Epidermal melanocyte (primary cell): Measurements from ENCODE around the gene UQCRQ.
"Not testable (repeated sequence)": the region's sequence is repeated elsewhere in the genome, so short reads cannot be mapped to it uniquely, and the experiment has no call there.

Experiments
- DNase-seq: peaks from one replicate; pipeline ENCODE4 v3.0.0; 2011; ENCODE audit warnings: low spot score; ENCODE audit not compliant: insufficient read length

The UQCRQ gene

DNA sequence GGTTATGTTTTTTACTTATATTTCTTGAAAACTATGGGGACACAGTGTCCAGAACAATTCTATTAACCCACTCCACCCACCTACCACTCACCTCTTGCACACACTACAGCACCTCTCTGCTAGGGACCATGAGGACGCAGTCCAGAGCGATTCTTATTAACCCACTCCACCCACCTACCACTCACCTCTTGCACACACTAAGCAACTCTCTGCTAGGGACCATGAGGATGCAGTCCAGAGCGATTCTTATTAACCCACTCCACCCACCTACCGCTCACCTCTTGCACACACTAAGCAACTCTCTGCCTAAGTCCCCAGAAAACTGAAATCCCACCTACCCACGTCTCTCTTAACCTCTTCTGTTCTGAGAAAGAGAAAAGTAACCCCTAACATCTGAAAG is 33.8 kb upstream of the UQCRQ start:
- no peak for DNase-seq

DNA sequence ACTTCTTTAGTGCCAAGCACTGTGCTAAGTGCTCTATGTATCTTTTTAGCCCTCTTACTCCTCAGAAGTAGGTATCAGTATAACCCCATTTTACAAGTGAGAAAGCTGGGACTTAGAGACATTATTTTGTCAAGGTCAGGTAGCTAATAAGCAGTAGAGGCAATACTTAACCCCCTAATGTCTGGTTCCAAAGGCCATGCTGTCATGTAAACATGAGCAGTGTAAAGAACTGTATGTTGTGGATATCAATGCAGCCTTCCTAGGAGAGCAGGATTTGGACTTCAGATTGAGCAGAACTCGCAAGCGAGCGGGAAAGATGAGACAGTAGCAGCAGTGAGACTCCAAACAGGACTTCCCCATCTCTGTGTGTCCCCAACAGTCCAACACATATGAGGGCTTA is 32.4 kb upstream of the UQCRQ start:
- DNase-seq: no peak

DNA sequence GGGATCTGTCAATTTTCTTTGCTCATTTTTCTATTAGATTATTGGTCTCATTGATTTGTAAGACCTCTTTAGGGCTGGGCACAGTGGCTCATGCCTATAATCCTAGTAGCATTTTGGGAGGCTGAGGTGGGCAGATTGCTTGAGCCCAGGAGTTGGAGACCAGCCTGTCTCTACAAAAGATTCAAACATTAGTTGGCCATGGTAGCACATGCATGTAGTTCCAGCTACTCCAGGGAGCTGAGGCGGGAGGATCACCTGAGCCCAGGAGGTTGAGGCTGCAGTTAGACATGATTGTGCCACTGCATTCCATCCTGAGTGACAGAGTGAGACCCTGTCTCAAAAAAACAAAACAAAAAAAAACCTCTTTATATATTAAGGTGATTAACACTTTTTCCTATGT is 29.6 kb upstream of the UQCRQ start:
- no peak for DNase-seq

DNA sequence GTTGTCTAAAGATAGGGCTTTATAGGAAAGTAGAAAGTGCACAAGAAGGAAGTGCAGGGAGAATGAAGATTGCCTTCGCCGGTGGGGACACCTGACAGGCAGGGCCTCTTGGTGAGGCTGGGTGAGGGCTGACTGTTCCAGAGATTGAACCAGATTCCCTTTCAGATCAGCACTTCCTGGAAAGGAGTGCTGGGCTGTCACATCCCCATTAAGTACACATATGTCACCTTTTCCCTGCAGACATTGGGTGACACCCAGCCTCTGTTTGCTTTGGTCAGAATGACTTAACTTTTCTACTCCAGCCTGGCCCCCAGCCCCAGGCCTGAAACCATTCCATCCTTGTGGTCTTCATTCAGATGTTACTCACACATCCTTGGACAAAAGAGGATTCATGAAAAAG is 28.6 kb upstream of the UQCRQ start:
- DNase-seq: no peak

DNA sequence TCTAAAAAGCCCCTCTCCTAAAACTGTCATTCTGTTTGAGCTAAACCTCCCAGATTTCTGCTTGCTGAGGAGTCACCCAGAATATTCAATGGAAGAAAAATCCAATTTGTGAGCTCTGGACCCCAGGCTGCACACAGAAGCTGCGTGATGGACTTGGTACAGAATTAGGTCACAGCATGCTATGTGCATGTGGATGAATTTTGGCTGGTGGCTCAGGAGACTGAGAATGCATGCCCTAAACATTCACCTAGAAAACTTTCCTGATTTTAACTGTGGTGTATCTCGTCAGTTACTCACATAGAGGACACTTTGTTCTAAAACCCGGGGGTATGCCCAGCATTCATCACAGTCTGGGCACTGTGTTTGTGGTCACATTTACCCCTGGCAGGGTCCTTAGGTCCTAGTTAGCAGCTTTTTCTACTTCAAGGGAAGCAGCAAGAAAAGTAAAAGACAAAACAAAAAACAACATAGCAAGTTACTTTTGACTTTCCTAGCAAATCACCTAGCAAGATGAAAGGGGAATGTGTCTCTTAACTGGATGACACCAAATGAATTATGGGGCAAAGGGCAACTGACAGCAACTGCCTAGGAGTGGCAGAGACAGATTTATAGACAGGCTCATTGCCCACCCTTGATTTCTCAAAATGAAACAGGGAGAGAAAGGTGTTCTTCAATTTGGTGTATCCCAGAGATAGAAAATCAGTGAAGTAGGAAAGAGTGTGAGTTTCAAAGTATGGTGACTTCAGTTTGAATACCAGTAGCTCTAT is 27.7 kb upstream of the UQCRQ start:
- DNase-seq: no peak

DNA sequence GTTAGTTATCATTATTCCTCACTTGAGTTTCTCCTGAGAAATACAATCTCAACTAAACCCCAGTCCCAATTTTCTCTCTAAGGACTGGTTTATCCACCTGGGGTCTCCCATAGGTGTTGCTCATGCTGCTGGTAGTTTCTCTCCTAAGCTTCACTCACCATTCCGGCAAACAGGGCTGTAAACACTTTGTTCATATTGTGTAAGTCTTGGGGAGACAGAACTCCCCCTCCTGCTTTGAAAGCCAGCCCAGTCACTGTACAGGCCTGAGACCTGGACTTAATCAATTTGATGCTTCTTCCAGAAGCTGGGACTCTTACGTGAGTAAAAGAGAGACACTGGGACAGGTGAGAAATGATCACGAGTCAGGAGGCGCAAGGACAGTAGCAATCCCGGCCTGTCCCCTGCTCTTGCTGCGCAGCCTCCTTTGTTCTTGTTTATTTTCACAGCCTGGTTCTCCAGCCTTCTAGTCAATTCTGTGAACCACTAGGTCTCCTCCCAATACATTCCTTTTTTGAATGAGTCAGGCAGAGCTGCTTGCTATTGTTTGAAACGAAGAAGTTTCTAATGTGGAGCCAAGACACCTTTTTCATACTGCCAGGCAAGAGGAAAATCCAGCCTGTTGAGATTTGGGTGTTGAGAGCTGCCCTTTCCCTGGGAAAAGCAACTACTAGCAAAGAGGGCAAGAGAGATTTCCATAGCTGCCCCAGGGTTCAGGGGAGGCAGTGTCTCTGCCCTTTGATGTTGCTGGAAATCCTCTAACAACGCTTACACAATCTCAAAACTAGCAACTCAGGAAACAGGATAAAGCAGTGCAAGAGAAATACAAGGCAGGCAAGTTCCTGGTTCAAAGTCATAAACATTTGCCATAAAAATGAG is 26.8 kb upstream of the UQCRQ start:
- no peak for DNase-seq

DNA sequence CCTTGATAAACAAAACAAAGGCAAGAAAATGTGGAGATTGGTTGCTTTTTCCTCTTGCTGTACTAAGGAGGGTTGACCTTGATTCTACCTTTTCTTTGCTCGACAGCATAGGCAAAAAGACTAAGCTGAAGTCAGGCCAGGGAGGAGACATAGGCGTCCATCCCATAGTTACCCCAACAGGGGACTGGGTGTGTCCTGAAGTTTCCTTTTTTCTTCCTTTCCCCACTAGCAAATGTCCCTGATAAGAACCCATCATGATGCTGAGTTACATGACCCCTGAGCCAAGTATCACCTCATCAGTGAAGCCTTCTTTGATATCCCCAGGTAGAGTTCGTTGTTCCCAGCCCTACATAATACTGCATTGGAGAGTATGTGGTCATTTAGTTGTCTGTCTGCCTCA is 26.1 kb upstream of the UQCRQ start:
- no peak for DNase-seq

DNA sequence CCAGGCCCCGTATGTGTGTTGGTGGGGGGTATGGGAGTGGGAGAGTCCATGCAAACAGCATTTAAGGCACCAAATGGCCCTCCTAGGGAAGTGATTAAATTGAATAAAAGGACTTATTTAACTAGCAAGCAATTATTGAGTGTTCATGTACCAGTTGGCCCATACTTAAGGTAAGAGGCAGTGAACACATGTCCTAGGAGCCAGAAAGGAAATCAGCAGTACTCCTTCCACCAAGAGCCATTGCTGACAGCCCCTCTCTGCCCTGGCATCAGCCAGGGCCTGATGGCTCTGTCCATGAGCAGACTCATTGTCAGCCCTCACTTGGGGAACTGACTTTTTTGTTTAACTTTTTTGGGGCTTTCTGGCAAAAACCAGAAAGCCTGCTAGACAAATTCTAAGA is 25.5 kb upstream of the UQCRQ start:
- no peak for DNase-seq

DNA sequence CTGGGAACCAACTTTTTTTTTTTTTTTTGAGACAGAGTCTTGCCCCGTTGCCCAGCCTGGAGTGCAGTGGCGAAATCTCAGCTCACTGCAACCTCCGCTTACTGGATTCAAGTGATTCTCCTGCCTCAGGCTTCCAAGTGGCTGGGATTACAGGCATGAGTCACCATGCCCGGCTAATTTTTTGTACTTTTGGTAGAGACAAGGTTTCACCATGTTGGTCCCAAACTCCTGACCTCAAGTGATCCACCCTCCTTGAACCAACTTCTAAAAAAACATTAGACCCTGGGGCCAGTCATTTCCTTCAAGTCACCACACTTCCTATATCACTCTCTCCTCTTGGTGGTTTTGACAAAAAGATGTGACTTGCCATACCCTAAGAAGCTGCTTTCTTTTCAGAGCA is 25.1 kb upstream of the UQCRQ start:
- no peak for DNase-seq

DNA sequence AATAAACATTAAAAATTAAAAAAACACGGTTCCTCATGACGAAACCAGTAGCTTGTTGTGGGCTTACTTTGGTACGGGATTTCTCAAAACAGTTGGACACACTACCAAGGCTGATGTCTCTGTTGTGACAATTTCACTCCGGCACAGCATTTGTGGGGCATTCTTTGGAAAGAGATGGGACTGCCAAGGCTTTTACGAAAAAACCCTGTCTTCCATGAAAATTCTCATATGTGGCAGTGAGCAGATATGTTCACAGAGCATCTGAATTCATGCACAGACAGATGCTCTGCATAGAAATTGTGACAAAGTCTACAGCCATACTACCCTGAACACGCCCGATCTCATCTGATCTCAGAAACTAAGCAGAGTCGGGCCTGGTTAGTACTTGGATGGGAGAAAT is 18.2 kb upstream of the UQCRQ start:
- no peak for DNase-seq

DNA sequence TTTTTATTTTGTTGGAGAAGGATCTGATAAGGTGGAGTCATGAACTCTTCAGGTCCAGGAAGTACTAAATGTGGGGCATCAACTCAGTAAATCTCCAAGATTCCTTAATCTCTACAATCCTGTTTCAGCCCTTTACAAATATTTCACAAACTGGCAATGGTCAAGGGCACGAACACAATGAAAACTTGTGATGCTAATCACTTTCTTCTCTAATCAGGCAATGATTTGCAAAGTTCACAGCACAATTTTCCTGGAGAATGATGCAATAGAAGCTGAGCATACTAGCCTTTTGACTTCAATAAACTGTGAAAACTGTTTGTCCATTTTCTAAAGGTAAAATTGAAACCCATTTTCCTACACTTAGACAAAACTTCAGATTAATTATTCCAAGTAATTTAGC is 17.1 kb upstream of the UQCRQ start:
- DNase-seq: no peak

DNA sequence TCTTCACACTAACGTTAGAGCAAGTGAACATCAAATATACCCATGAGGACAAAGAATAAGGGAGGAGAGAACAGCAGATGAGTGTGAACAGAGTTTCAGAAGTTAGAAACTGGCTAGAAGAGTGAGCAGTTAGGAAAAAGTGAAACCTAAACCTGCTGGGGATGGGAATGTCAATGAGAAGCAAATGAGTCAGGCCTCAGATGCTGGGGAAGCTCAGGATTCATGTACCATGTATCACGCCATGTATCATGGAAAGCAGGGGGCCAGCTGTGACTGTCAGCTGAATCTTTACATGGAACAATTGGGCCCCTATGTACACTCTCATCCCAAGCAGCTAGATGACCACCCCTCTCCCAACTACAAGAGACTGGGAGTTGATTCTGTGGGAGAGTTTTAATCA is 16.4 kb upstream of the UQCRQ start:
- DNase-seq: no peak

DNA sequence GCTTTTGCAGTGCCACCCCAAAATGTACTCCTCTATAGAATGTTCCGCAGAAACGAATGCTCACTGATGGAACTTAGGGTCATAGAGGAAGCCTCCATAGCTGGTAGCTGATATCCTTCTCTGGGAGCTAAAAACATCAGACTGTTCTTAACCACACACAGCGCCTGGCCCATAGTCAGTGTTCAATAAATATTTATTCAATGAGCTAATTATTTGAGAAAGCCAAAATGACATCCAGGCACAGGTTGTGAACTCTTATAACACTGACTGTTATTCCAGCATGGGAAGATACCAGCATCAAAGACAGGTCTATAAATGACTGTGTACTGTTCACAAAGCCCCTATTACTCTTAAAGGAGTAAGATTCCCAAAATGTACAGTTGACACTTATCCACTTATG is 13.1 kb upstream of the UQCRQ start:
- DNase-seq: no peak

DNA sequence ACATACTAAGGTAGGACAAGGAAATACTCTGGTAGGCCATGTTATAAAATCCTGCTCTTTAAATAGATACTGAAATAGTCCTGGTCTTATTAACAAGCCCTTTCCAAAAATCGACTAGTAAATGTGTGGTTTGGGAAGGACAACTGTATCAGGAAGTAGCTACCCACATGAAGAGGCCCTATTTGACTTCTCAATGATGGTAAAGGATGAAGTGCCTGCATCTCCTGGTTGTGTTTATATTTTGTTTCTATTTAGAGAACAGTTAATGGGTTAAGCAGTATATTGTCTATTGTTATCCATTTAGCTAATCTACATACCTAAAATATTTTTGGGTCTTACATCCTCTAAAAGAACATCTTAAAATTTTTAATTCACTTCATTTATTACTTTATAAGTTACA is 12.7 kb upstream of the UQCRQ start:
- no peak for DNase-seq

DNA sequence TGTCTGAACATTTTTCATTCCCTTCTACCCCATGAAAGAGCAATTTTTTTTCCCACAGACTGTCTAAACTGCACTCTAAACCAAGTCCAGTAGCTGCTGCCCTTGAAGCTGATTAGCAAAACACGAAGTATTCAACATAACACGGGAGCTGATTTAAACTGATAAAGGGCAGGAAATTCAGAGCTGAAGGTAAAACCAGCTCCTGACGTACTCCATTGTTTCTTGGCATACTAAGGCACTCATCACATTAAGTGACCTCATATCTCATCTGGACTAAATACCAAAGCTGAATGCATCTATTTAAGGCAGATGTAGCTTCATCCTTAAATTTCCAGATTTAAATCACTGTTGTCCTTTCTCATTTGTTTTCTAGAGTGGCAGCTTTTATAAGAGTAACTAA is 12.1 kb upstream of the UQCRQ start:
- no peak for DNase-seq

DNA sequence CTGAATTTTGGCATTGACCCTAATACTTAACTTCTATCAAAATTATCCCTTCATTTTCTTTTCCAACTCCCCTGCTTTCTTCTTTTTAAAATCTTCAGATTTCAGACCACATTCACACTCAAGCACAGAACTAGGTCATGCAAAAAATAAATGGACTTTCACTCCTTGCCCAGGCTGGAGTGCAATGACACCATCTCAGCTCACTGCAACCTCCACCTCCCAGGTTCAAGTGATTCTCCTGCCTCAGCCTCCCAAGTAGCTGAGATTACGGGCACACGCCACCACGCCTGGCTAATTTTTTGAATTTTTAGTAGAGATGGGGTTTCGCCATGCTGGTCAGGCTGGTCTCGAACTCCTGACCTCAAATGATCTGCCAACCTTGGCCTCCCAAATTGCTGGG is 11.4 kb upstream of the UQCRQ start:
- not testable (repeated sequence) for DNase-seq

DNA sequence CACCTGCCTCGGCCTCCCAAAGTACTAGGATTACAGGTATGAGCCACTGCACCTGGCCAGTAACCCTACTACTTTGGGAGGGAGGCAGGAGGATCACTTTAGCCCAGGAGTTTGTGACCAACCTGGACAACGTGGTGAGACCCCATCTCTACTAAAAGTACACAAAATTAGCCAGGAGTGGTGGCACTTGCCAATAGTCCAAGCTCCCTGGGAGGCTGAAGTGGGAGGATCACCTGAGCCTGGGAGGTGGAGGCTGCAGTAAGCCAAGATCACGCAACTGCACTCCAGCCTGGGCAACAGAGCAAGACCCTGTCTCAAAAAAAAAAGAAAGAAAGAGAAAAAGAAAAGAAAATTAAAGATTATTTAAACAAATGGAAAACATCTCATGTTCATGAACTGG is 10.4 kb upstream of the UQCRQ start:
- DNase-seq: no peak

DNA sequence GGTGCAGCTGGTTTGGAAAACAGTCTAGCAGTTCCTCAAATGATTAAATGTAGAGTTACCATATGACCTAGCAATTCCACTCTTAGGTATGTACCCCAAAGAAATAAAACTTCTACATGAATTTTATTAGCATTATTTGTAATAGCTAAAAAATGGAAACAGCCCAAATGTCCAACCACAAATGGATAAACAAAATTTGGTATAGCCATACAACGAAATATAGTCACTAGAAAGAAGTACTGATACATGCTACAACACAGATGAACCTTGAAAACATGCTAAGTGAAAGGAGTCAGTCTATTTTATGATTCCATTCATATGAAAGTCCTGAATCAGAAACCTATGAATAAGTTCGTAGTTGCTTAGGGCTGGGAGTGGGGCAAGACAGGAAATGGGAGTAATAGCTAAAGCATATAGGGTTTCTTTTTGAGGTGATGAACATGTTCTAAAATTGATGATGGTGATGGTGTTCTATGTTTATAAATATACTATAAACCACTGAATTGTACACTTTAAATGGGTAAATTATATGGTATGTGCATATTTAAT is 6.5 kb upstream of the UQCRQ start:
- DNase-seq: no peak

DNA sequence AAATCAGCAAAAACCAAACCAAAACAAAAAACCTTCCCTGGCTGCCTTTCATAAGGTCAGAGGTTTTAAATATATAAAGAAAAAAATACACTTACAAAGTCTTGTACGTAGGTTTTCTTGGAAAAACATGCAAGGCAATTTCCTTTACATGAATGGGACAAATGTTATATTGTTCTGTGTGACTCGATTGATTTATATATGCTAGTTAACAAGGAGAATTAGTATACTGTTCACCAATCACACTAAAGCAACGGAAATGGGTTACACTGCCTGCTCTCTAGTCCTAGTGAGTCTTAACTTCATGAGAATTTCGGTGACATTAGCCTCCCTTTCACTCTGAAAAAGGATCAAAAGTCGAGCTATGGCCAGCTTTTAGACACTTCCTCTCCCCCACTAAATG is 5.7 kb upstream of the UQCRQ start:
- DNase-seq: no peak

DNA sequence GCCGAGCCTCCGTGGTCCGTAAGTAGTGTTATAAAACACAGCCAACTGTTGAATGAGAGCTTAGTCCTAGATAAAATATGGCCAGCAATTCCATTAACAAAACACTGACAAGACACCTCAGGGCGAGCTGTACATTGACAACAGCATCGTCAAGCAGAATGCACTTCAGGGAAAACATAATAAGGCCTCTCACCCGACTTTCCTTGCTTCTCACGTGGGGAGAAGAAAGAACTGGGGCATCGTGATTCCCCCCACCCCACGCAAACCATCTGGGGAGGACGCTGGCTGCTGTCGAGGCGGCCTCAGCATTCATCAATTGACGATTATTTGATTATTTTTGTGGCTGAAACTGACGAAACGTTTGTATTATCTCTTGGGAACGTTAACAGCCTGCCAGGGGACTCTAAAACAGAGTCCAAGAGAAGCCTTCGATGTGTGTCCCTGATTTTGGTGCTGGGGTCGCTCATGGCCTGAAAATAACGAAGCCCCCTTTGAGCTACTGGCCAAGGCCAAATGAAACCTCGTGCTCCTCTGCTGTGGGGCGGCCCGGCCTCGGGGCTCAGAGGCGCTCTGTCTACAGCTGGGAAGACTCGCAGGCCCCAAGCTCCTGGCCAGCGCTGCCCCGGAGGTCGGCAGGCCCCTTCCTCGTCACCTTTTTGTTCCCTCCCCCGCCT is 637 bp upstream of the UQCRQ start:
- no peak for DNase-seq

DNA sequence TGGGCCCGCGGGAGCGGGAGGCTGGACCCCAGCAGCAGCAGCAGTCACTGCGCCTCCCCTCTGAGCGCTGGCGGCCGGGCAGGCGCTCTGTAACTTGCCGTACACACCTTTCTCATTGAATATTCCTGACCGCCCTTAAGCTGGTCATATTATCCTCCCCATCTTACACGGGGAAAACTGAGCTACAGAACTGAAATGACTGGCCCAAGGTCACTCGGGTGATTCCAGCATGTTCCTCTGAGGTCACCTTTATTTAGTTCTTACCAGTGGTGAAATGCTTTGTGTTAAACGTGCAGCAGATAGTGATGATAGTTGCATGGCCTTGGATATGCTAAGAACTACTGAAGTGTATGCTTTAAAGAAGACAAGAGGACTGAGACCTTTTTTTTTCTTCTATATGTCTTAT is 607 bp downstream of the UQCRQ start:
- no peak for DNase-seq

DNA sequence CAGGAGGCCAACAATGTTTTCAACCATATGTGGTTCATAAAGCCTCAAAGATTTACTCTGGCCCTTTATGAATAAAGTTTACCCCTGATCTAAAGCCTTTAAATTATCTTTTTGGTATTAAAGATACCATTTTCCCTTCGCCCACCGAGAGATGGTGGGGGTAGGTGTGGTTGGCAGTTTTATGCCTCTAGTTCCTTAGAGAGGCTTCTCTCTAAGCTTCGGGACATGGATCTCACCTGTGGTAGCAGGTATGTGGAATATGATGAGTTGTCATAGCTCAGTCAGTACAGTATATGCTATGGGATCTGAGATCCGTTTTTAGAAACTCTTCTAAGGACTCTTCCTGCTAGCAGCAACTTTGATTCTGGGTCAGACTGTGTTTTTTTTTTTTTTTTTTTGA is 2.3 kb downstream of the UQCRQ start:
- DNase-seq: no peak
